HepG2 (cell line): ENCODE results near the gene IQCM. TPM values are rescaled to one million over a fixed set of nuclear protein-coding genes. Genes with fewer than 3 reads are reported as not detected.

Experiments
- MTA3 ChIP-seq: sonication (generic); formaldehyde crosslinking; IDR thresholded peaks from 2 replicates; pipeline ENCODE4 v1.4.0; 2020; ENCODE audit warnings: missing genetic modification reagents
- NR1H2 ChIP-seq: sonication (generic); formaldehyde crosslinking; IDR thresholded peaks from 2 replicates; pipeline ENCODE4 v1.8.1; 2022; ENCODE audit warnings: low read depth, missing genetic modification reagents, borderline replicate concordance
- TARDBP ChIP-seq: sonication (generic); formaldehyde crosslinking; IDR thresholded peaks from 2 replicates; pipeline ENCODE4 v1.8.0; 2022; ENCODE audit warnings: mild to moderate bottlenecking, missing genetic modification reagents
- ZNF10 ChIP-seq: sonication (generic); formaldehyde crosslinking; IDR thresholded peaks from 2 replicates; pipeline ENCODE4 v1.4.0; 2020; ENCODE audit warnings: mild to moderate bottlenecking, low read depth, missing genetic modification reagents, borderline replicate concordance
- ZNF225 ChIP-seq: sonication (generic); formaldehyde crosslinking; IDR thresholded peaks from 2 replicates; pipeline ENCODE4 v1.4.0; 2020; ENCODE audit warnings: mild to moderate bottlenecking, missing genetic modification reagents
- ZNF747 ChIP-seq: sonication (generic); formaldehyde crosslinking; IDR thresholded peaks from 2 replicates; pipeline ENCODE4 v1.8.1; 2023; ENCODE audit warnings: missing genetic modification reagents, mild to moderate bottlenecking, borderline replicate concordance
- polyA plus RNA-seq, 8 experiments: library from polyadenylated mRNA; depleted of rRNA in 3 of 8; stranded (reverse) in 7 of 8; unstranded in 1 of 8; fragments of >200 nt; fragmentation: Illumina TruSeq in 4 of 8; extraction: Trizol in 4 of 8; gene quantifications; 2 replicates each; pipeline versions ENCODE4 v1.2.1 to v1.2.3, GENCODE V29; 2011 to 2016; ENCODE audit warnings: low read depth in 4 of 8, missing spikeins in 1 of 8, mixed read lengths in 1 of 8; ENCODE audit not compliant: insufficient read depth in 1 of 8
- total RNA-seq, 5 experiments: library from RNA; depleted of rRNA; stranded (reverse); fragments of >200 nt; fragmentation: Illumina TruSeq; extraction: Trizol; gene quantifications; 2 replicates each; pipeline ENCODE4 v1.2.3, GENCODE V29; 2016; ENCODE audit warnings: low read depth in 1 of 5

Gene IQCM
- total and polyA plus RNA-seq, 2 of the 13 experiments (the other 11 are each of a cell fraction or from before 2014, with no cell fraction given), result not detected

GRCh38 chr4:149306537-149306936, 509.1 kb downstream of the IQCM start (continued):
- TF ChIP-seq ZNF747 (no peak), TARDBP (CRISPR knock-in tag) (no peak), ZNF225 (CRISPR knock-in tag) (no peak), ZNF10 (CRISPR knock-in tag) (no peak), NR1H2 (CRISPR knock-in tag) (no peak), MTA3 (CRISPR knock-in tag) (no peak)
